ENCODE data around the gene TACC2.

TACC2 gene

GRCh38 chr10:121949049-121949448, 39.9 kb upstream of the TACC2 start:
- no peak for DNase-seq (ENCODE audit: low read depth, low spot score)
- ChIA-PET POLR2A (no interaction called here), CTCF (no interaction called here)
- no peak for TF ChIP-seq CTCF (IDR thresholded peaks at IDR 0.05; ENCODE audit: insufficient read depth, low read length, missing control alignments)
- no peak overlapping the region for H3K4me3 ChIP-seq (ENCODE audit: low read depth, low read length)

- no peak for TF ChIP-seq CTCF (IDR thresholded peaks at IDR 0.05; ENCODE audit: insufficient read depth, low read length, missing control alignments)
- ChIA-PET CTCF (interaction anchor here (0.8 kb wide), 1 partner anchor 18 kb away, joined by 3 read pairs; no protein-coding TSS in a partner anchor), POLR2A (no interaction called here)
- no peak overlapping the region for H3K4me3 ChIP-seq (ENCODE audit: low read depth, low read length)
- DNase-seq (ENCODE audit: low read depth, low spot score) = no peak
These were observed 39.5 kb upstream of the TACC2 start for GRCh38 chr10:121949451-121949850.

GRCh38 chr10:121952226-121952625, 36.7 kb upstream of the TACC2 start:
- TF ChIP-seq CTCF (IDR thresholded peaks at IDR 0.05; ENCODE audit: insufficient read depth, low read length, missing control alignments) = no peak
- DNase-seq (ENCODE audit: low read depth, low spot score) = no peak
- no peak overlapping the region for H3K4me3 ChIP-seq (ENCODE audit: low read depth, low read length)
- POLR2A ChIA-PET = no interaction called here
- CTCF ChIA-PET = interaction anchor here (1.2 kb wide), 1 partner anchor 23 kb away, joined by 4 read pairs; the partner anchor contains the start of gene NSMCE4A

- POLR2A ChIA-PET = no interaction called here
- CTCF ChIA-PET = interaction anchor here (0.6 to 1.6 kb wide), 7 partner anchors 9 to 186 kb away, joined by 3 to 5 read pairs (median 3); no protein-coding TSS in a partner anchor
- no peak for TF ChIP-seq CTCF (IDR thresholded peaks at IDR 0.05; ENCODE audit: insufficient read depth, low read length, missing control alignments)
- no peak for DNase-seq (ENCODE audit: low read depth, low spot score)
- no peak overlapping the region for H3K4me3 ChIP-seq (ENCODE audit: low read depth, low read length)
These were observed 32.6 kb upstream of the TACC2 start for GRCh38 chr10:121956111-121957061.

- no peak overlapping the region for H3K4me3 ChIP-seq (ENCODE audit: low read depth, low read length)
- ChIA-PET CTCF (interaction anchor here (1.3 kb wide), 1 partner anchor 16 kb away, joined by 4 read pairs; no protein-coding TSS in a partner anchor), POLR2A (no interaction called here)
- no peak for TF ChIP-seq CTCF (IDR thresholded peaks at IDR 0.05; ENCODE audit: insufficient read depth, low read length, missing control alignments)
- no peak for DNase-seq (ENCODE audit: low read depth, low spot score)
These were observed 29.3 kb upstream of the TACC2 start for GRCh38 chr10:121959671-121960070.

GRCh38 chr10:121961456-121961855, 27.5 kb upstream of the TACC2 start:
- no peak for DNase-seq (ENCODE audit: low read depth, low spot score)
- no peak for TF ChIP-seq CTCF (IDR thresholded peaks at IDR 0.05; ENCODE audit: insufficient read depth, low read length, missing control alignments)
- ChIA-PET POLR2A (interaction anchor here (1.5 kb wide), 1 partner anchor 34 kb away, joined by 3 read pairs; the partner anchor contains the start of gene ATE1), CTCF (interaction anchor here (0.7 kb wide), 1 partner anchor 14 kb away, joined by 3 read pairs; the partner anchor contains the start of gene NSMCE4A)
- H3K4me3 ChIP-seq (ENCODE audit: low read depth, low read length) = no peak overlapping the region
